NK-92 (cell line): ENCODE measurements around the gene AIF1L.
"Not testable (repeated sequence)": the region's sequence is repeated elsewhere in the genome, so short reads cannot be mapped to it uniquely, and the experiment has no call there.

Experiments used
- DNase-seq: peaks from one replicate; lab custom pipeline; 2025; ENCODE audit not compliant: unreplicated experiment; lab: John Stamatoyannopoulos, UW

Gene AIF1L

GRCh38 chr9:131097948-131098278, 1.6 kb downstream of the AIF1L start:
- DNase-seq = no peak

GRCh38 chr9:131098391-131099101, 2.2 kb downstream of the AIF1L start:
- DNase-seq = no peak

- DNase-seq = no peak
Measured at GRCh38 chr9:131099102-131099606, 2.8 kb downstream of the AIF1L start.

GRCh38 chr9:131099845-131100244, 3.5 kb downstream of the AIF1L start:
- not testable (repeated sequence) for DNase-seq

- no peak for DNase-seq
Measured at GRCh38 chr9:131100445-131100844, 4.1 kb downstream of the AIF1L start.

- DNase-seq = no peak
Measured at GRCh38 chr9:131101207-131101964, 5.1 kb downstream of the AIF1L start.

GRCh38 chr9:131103024-131103423, 6.7 kb downstream of the AIF1L start:
- DNase-seq = no peak

- DNase-seq = no peak
Measured at GRCh38 chr9:131103535-131103934, 7.2 kb downstream of the AIF1L start.

GRCh38 chr9:131104016-131104740, 7.8 kb downstream of the AIF1L start:
- no peak for DNase-seq

GRCh38 chr9:131105952-131106351, 9.6 kb downstream of the AIF1L start:
- no peak for DNase-seq

GRCh38 chr9:131107760-131108159, 11.4 kb downstream of the AIF1L start:
- DNase-seq = no peak

GRCh38 chr9:131111186-131111853, 15.0 kb downstream of the AIF1L start:
- no peak for DNase-seq

- DNase-seq = no peak
Measured at GRCh38 chr9:131111854-131112311, 15.6 kb downstream of the AIF1L start.

- DNase-seq = no peak
Measured at GRCh38 chr9:131112374-131113154, 16.2 kb downstream of the AIF1L start.

GRCh38 chr9:131113655-131114054, 17.3 kb downstream of the AIF1L start:
- no peak for DNase-seq

GRCh38 chr9:131114084-131114535, 17.8 kb downstream of the AIF1L start:
- no peak for DNase-seq

- DNase-seq = not testable (repeated sequence)
Measured at GRCh38 chr9:131115360-131115742, 19.0 kb downstream of the AIF1L start.

GRCh38 chr9:131116281-131117120, 20.2 kb downstream of the AIF1L start:
- DNase-seq = no peak

GRCh38 chr9:131117121-131117761, 20.9 kb downstream of the AIF1L start:
- DNase-seq = no peak
